Heart left ventricle (tissue), 13 donors: Measurements from ENCODE around the gene NRP1.

ENCODE experiments used
- POLR2A ChIP-seq, 2 donors: fragments of 450-650 bp; IDR thresholded peaks; one replicate each; pipeline ENCODE4 v1.6.1; 2017; ENCODE audit warnings: antibody characterized with exemption in 2 of 2, mild to moderate bottlenecking in 2 of 2, moderate library complexity in 2 of 2
- TF ChIP-seq, protein P1 (sequence below), 12 donors: fragments of 200-600 bp; sonication (generic) in 4 of 12; IDR thresholded peaks; one replicate each; pipeline versions ENCODE4 v1.5.0 to v1.8.0; 2018 to 2022; ENCODE audit warnings: antibody characterized with exemption in 12 of 12, mild to moderate bottlenecking in 5 of 12
- donor health status: ischemic (EF 13 %, LVEDD 7.1; RV severe dilation, severe dysfunction).
- donor health status: DM: no; HTN: yes; CAD: no.
- donor health status: DM: no; HTN: no; CAD: no.
- donor health status: ischemic (EF 25% LVEDD 6.9; RV normal size, moderate dysfunction).
- donor health status: ischemic (EF 25% LVEDD 5.7; RV mildly dilated, moderate dysfunction).
- donor health status: ischemic (EF 35%, LVEDD 5.7; RV mildly dilated, moderate dysfunction).
- donor health status: nonischemic (EF 11% LVEDD 7.7; RV severe dilation, severe dysfunction).
- donor health status: DM: yes; HTN: yes; CAD: no.
- donor health status: PGD.
- donor health status: ischemic (EF 29% LVEDD 5.4; RV normal size, mild dysfunction).
- donor health status: nonischemic (EF 23%, LVEDD 6.1; RV moderate dilation, normal function).

- TF ChIP-seq, protein P1, sequence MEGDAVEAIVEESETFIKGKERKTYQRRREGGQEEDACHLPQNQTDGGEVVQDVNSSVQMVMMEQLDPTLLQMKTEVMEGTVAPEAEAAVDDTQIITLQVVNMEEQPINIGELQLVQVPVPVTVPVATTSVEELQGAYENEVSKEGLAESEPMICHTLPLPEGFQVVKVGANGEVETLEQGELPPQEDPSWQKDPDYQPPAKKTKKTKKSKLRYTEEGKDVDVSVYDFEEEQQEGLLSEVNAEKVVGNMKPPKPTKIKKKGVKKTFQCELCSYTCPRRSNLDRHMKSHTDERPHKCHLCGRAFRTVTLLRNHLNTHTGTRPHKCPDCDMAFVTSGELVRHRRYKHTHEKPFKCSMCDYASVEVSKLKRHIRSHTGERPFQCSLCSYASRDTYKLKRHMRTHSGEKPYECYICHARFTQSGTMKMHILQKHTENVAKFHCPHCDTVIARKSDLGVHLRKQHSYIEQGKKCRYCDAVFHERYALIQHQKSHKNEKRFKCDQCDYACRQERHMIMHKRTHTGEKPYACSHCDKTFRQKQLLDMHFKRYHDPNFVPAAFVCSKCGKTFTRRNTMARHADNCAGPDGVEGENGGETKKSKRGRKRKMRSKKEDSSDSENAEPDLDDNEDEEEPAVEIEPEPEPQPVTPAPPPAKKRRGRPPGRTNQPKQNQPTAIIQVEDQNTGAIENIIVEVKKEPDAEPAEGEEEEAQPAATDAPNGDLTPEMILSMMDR (IDR thresholded peaks at IDR 0.05) = no peak
- TF ChIP-seq POLR2A (IDR thresholded peaks at IDR 0.05) = no peak
Measured at GRCh38 chr10:33196377-33196706, 138.1 kb downstream of the NRP1 start.
